Liver (tissue), 9 donors: Measurements from ENCODE around the gene TSGA10IP. TPM values are rescaled to one million over a fixed set of nuclear protein-coding genes. Genes with fewer than 3 reads are reported as not detected.

Experiments
- DNase-seq: peaks from one replicate; pipeline ENCODE4 v3.0.0-alpha.2; 2017; ENCODE audit warnings: low spot score
- H3K27ac ChIP-seq, 2 donors: one replicate each; pipeline ENCODE4 v1.7.0; 2013; ENCODE audit warnings: inconsistent platforms in 2 of 2, low read length in 2 of 2, control low read depth in 1 of 2, low read depth in 1 of 2, mild to moderate bottlenecking in 1 of 2
- H3K27me3 ChIP-seq, 4 donors: one replicate each; pipeline versions ENCODE4 v1.6.1 to v1.7.0; 2013; ENCODE audit warnings: low read length in 3 of 4, inconsistent platforms in 1 of 4, mild to moderate bottlenecking in 1 of 4, moderate library complexity in 1 of 4; ENCODE audit not compliant: control insufficient read depth in 4 of 4, insufficient read depth in 4 of 4
- H3K36me3 ChIP-seq, 4 donors: one replicate each; pipeline versions ENCODE4 v1.6.1 to v1.7.0; 2013; ENCODE audit warnings: low read length in 3 of 4, mild to moderate bottlenecking in 3 of 4, low read depth in 1 of 4, moderate library complexity in 1 of 4; ENCODE audit not compliant: control insufficient read depth in 4 of 4, insufficient read depth in 3 of 4
- H3K4me1 ChIP-seq, 4 donors: one replicate each; pipeline versions ENCODE4 v1.6.1 to v1.7.0; 2013; ENCODE audit warnings: low read length in 3 of 4, mild to moderate bottlenecking in 3 of 4, moderate library complexity in 1 of 4; ENCODE audit not compliant: control insufficient read depth in 4 of 4, insufficient read depth in 4 of 4
- H3K4me3 ChIP-seq, 3 donors: one replicate each; pipeline versions ENCODE4 v1.6.1 to v1.7.0; 2013; ENCODE audit warnings: low read length in 3 of 3, control low read depth in 1 of 3, low read depth in 1 of 3, mild to moderate bottlenecking in 1 of 3
- H3K9ac ChIP-seq, 2 donors: one replicate each; pipeline ENCODE4 v1.7.0; 2013; ENCODE audit warnings: low read length in 2 of 2, mild to moderate bottlenecking in 2 of 2, moderate library complexity in 2 of 2, control low read depth in 1 of 2, low read depth in 1 of 2
- H3K9me3 ChIP-seq, 4 donors: one replicate each; pipeline versions ENCODE4 v1.6.1 to v1.7.0; 2013; ENCODE audit warnings: low read length in 3 of 4; ENCODE audit not compliant: control insufficient read depth in 4 of 4
- EGR1 ChIP-seq, 2 donors: IDR thresholded peaks; 2 replicates each; pipeline ENCODE4 v1.6.1; 2016 to 2018; ENCODE audit warnings: antibody characterized with exemption in 2 of 2, low read depth in 2 of 2
- FOXA1 ChIP-seq: IDR thresholded peaks from 2 replicates; pipeline ENCODE4 v1.6.1; 2016; ENCODE audit warnings: antibody characterized with exemption
- FOXA2 ChIP-seq: IDR thresholded peaks from 2 replicates; pipeline ENCODE4 v1.6.1; 2016; ENCODE audit warnings: antibody characterized with exemption
- GABPA ChIP-seq, 2 donors: IDR thresholded peaks in 1 of 2; conservative IDR thresholded peaks in 1 of 2; 2 replicates each; pipeline ENCODE4 v1.6.1; 2016; ENCODE audit warnings: antibody characterized with exemption in 2 of 2, mild to moderate bottlenecking in 1 of 2, moderate library complexity in 1 of 2
- HNF4A ChIP-seq, 2 donors: conservative IDR thresholded peaks; 2 replicates each; pipeline ENCODE4 v1.6.1; 2016; ENCODE audit warnings: antibody characterized with exemption in 2 of 2, mild to moderate bottlenecking in 2 of 2
- HNF4G ChIP-seq: IDR thresholded peaks from 2 replicates; pipeline ENCODE4 v1.6.1; 2016; ENCODE audit warnings: antibody characterized with exemption
- JUND ChIP-seq, 2 donors: IDR thresholded peaks; 2 replicates each; pipeline ENCODE4 v1.6.1; 2016; ENCODE audit warnings: antibody characterized with exemption in 2 of 2
- MAX ChIP-seq: IDR thresholded peaks from 2 replicates; pipeline ENCODE4 v1.6.1; 2016; ENCODE audit warnings: antibody characterized with exemption
- NR2F2 ChIP-seq: IDR thresholded peaks from 2 replicates; pipeline ENCODE4 v1.6.1; 2016; ENCODE audit warnings: antibody characterized with exemption
- RAD21 ChIP-seq, 2 donors: IDR thresholded peaks; 2 replicates each; pipeline ENCODE4 v1.6.1; 2016; ENCODE audit warnings: antibody characterized with exemption in 2 of 2, mild to moderate bottlenecking in 2 of 2
- SP1 ChIP-seq: IDR thresholded peaks from 2 replicates; pipeline ENCODE4 v1.6.1; 2018; ENCODE audit warnings: antibody characterized with exemption, mild to moderate bottlenecking
- TAF1 ChIP-seq: conservative IDR thresholded peaks from 2 replicates; pipeline ENCODE4 v1.6.1; 2016; ENCODE audit warnings: antibody characterized with exemption, mild to moderate bottlenecking
- YY1 ChIP-seq: IDR thresholded peaks from 2 replicates; pipeline ENCODE4 v1.6.1; 2016; ENCODE audit warnings: antibody characterized with exemption, mild to moderate bottlenecking
- WGBS: extraction: QIAGEN DNeasy Blood & Tissue Kit; methylation state at CpG from one replicate; pipeline ENCODE4 v1.1.7; 2013; 5-methylcytosine and 5-hydroxymethylcytosine counted together
- polyA plus RNA-seq, 2 donors: library from polyadenylated mRNA; stranded (reverse) in 1 of 2; unstranded in 1 of 2; fragments of 200-250 nt in 1 of 2; fragments of >200 nt in 1 of 2; fragmentation: Nextera tagmentation in 1 of 2; extraction: Ambion mirVana in 1 of 2; gene quantifications; one replicate each; pipeline versions ENCODE4 v1.2.1 to v1.2.3, GENCODE V29; 2013 to 2015
- total RNA-seq, 2 donors: library from RNA; depleted of rRNA; stranded (reverse); fragments of >200 nt; gene quantifications; one replicate each; pipeline ENCODE4 v1.2.3, GENCODE V29; 2014
- TF ChIP-seq, protein P1 (sequence below): fragments of 150-350 bp; IDR thresholded peaks from 2 replicates; pipeline ENCODE4 v1.5.1; 2017; ENCODE audit warnings: improper control_type of control experiment, low read depth, low read length; ENCODE audit not compliant: missing input control
- TF ChIP-seq, protein P2 (sequence below): IDR thresholded peaks from 2 replicates; pipeline ENCODE4 v1.6.1; 2016; ENCODE audit warnings: antibody characterized with exemption, mild to moderate bottlenecking
- TF ChIP-seq, protein P3 (sequence below): IDR thresholded peaks from 2 replicates; pipeline ENCODE4 v1.6.1; 2016; ENCODE audit warnings: antibody characterized with exemption
- TF ChIP-seq, protein P4 (sequence below): IDR thresholded peaks from 2 replicates; pipeline ENCODE4 v1.6.1; 2016; ENCODE audit warnings: antibody characterized with exemption
- donor health status: healthy.
- donor health status: healthy.
- donor health status: healthy.
- donor health status: healthy.
- donor health status: healthy.

The TSGA10IP gene
- total and polyA plus RNA-seq, 4 donors, result 0.02 TPM; not detected in 3

- no peak for TF ChIP-seq HNF4A (conservative IDR thresholded peaks at IDR 0.05)
- TF ChIP-seq JUND (IDR thresholded peaks at IDR 0.05), result no peak
Measured at GRCh38 chr11:65925397-65925796, 19.9 kb upstream of the TSGA10IP start (continued).

GRCh38 chr11:65927904-65928397, 17.3 kb upstream of the TSGA10IP start:
- H3K36me3 ChIP-seq, result peaks cover 0 to 4% (median under 1%) of the 10 kb centered on the region in 4 donors
- no peaks in the 10 kb centered on the region for H3K9me3 ChIP-seq
- H3K27ac ChIP-seq, result peak overlapping the region; percentile 6 to 36
- TF ChIP-seq HNF4A (conservative IDR thresholded peaks at IDR 0.05), result no peak
- TF ChIP-seq FOXA1, result no peak
- TF ChIP-seq, protein P1, sequence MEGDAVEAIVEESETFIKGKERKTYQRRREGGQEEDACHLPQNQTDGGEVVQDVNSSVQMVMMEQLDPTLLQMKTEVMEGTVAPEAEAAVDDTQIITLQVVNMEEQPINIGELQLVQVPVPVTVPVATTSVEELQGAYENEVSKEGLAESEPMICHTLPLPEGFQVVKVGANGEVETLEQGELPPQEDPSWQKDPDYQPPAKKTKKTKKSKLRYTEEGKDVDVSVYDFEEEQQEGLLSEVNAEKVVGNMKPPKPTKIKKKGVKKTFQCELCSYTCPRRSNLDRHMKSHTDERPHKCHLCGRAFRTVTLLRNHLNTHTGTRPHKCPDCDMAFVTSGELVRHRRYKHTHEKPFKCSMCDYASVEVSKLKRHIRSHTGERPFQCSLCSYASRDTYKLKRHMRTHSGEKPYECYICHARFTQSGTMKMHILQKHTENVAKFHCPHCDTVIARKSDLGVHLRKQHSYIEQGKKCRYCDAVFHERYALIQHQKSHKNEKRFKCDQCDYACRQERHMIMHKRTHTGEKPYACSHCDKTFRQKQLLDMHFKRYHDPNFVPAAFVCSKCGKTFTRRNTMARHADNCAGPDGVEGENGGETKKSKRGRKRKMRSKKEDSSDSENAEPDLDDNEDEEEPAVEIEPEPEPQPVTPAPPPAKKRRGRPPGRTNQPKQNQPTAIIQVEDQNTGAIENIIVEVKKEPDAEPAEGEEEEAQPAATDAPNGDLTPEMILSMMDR, result no peak
- no peak for TF ChIP-seq FOXA2
- no peak for TF ChIP-seq SP1
- TF ChIP-seq, protein P2, sequence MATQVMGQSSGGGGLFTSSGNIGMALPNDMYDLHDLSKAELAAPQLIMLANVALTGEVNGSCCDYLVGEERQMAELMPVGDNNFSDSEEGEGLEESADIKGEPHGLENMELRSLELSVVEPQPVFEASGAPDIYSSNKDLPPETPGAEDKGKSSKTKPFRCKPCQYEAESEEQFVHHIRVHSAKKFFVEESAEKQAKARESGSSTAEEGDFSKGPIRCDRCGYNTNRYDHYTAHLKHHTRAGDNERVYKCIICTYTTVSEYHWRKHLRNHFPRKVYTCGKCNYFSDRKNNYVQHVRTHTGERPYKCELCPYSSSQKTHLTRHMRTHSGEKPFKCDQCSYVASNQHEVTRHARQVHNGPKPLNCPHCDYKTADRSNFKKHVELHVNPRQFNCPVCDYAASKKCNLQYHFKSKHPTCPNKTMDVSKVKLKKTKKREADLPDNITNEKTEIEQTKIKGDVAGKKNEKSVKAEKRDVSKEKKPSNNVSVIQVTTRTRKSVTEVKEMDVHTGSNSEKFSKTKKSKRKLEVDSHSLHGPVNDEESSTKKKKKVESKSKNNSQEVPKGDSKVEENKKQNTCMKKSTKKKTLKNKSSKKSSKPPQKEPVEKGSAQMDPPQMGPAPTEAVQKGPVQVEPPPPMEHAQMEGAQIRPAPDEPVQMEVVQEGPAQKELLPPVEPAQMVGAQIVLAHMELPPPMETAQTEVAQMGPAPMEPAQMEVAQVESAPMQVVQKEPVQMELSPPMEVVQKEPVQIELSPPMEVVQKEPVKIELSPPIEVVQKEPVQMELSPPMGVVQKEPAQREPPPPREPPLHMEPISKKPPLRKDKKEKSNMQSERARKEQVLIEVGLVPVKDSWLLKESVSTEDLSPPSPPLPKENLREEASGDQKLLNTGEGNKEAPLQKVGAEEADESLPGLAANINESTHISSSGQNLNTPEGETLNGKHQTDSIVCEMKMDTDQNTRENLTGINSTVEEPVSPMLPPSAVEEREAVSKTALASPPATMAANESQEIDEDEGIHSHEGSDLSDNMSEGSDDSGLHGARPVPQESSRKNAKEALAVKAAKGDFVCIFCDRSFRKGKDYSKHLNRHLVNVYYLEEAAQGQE, result no peak
- no peak for TF ChIP-seq HNF4G
- TF ChIP-seq, protein P3, sequence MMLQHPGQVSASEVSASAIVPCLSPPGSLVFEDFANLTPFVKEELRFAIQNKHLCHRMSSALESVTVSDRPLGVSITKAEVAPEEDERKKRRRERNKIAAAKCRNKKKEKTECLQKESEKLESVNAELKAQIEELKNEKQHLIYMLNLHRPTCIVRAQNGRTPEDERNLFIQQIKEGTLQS, result no peak
- TF ChIP-seq TAF1, result no peak
- TF ChIP-seq YY1, result no peak
- TF ChIP-seq, protein P4, sequence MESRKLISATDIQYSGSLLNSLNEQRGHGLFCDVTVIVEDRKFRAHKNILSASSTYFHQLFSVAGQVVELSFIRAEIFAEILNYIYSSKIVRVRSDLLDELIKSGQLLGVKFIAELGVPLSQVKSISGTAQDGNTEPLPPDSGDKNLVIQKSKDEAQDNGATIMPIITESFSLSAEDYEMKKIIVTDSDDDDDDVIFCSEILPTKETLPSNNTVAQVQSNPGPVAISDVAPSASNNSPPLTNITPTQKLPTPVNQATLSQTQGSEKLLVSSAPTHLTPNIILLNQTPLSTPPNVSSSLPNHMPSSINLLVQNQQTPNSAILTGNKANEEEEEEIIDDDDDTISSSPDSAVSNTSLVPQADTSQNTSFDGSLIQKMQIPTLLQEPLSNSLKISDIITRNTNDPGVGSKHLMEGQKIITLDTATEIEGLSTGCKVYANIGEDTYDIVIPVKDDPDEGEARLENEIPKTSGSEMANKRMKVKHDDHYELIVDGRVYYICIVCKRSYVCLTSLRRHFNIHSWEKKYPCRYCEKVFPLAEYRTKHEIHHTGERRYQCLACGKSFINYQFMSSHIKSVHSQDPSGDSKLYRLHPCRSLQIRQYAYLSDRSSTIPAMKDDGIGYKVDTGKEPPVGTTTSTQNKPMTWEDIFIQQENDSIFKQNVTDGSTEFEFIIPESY, result no peak
- TF ChIP-seq NR2F2, result no peak
- no peak for TF ChIP-seq MAX
- H3K4me1 ChIP-seq, result peaks cover 0 to 3% (median 1%) of the 10 kb centered on the region in 4 donors
- peak; percentile 51 for DNase-seq
- 37% methylated on average over 9 of the region's 9 CpGs for WGBS
- no peak overlapping the region for H3K9ac ChIP-seq
- H3K27me3 ChIP-seq, result no peaks in the 10 kb centered on the region
- no peak overlapping the region for H3K4me3 ChIP-seq

- Histone ChIP-seq H3K9me3 (no peaks in the 10 kb centered on the region), H3K9ac (no peak overlapping the region), H3K36me3 (no peaks in the 10 kb centered on the region), H3K4me1 (peaks cover 0 to 3% (median 1%) of the 10 kb centered on the region in 4 donors), H3K27ac (no peak overlapping the region), H3K4me3 (no peak overlapping the region), H3K27me3 (no peaks in the 10 kb centered on the region)
- 78% methylated on average over 6 of the region's 6 CpGs for WGBS
- no peak for DNase-seq
- TF ChIP-seq, protein P3, result no peak
- TF ChIP-seq EGR1 (IDR thresholded peaks at IDR 0.05; ENCODE audit: low read depth in 2 of 2), result no peak
- TF ChIP-seq GABPA (IDR thresholded peaks at IDR 0.05 in 1 of 2, conservative IDR thresholded peaks at IDR 0.05 in 1 of 2), result no peak
- TF ChIP-seq MAX, result no peak
- TF ChIP-seq RAD21 (IDR thresholded peaks at IDR 0.05), result no peak
Measured at GRCh38 chr11:65928667-65929066, 16.6 kb upstream of the TSGA10IP start.
